CD4-positive, alpha-beta T cell treated with Interleukin-17A for 4 hours (primary cell): ENCODE data around the gene MTREX.

Experiments used
- DNase-seq: peaks from one replicate; pipeline ENCODE4 v3.0.0-alpha.2; 2020; ENCODE audit warnings: mixed read lengths

Gene MTREX

GRCh38 chr5:55437452-55437851 is 129.7 kb downstream of the MTREX start:
- no peak for DNase-seq

DNA sequence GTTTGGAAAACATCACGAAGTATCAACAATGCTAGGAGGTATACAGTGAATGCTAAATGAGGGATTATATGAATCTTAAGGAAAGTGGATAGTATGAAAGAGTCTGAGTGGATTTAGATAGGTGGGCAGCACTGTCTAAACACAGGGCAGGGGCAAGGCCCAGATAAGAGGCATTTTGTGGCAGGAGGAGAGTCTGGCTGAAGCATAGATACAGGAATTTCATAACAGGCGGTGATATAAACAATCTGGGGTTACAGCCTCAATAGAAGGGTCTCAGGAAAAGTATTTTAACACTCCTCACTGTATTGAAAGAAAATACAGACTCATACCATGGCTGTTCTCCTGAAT is 130.0 kb downstream of the MTREX start:
- no peak for DNase-seq

GRCh38 chr5:55438998-55439397 is 131.2 kb downstream of the MTREX start:
- no peak for DNase-seq

GRCh38 chr5:55440188-55440646 is 132.4 kb downstream of the MTREX start:
- DNase-seq = no peak

DNA sequence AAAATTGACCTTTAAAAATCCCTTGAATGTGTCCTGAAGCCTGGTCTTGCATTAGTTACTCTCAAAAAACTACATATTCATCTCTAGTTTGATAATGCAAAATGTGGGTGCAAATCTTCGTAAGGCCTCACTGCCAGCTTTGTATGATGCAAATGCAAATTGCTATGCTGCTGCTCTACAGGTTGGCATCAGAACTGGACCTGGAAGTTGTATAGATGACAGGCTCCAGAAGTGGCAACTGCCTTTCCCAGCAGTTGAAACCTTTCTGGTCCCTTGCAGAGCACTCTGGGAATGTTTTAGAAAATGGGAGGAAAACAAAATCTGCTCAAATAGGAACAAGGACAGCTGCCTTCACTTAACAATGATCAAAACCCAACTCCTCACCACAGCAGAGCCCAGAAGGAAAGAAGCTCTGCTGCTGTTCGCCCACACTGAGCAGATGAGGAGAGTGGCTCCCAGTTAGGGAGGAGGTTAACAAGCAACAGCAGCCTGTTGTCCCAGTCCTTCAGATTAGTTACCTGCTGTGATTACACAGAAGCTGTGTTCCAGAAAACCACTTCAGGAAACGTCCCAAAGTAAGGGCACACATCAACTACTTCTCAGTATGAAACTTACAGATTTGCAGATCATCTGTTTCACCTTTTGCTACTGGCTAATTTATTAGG is 133.4 kb downstream of the MTREX start:
- DNase-seq = no peak

- DNase-seq = no peak
Measured at GRCh38 chr5:55441954-55442353, 134.2 kb downstream of the MTREX start.

- DNase-seq = no peak
Measured at GRCh38 chr5:55445791-55446190, 138.0 kb downstream of the MTREX start.

- DNase-seq = no peak
Measured at GRCh38 chr5:55446640-55447351, 139.0 kb downstream of the MTREX start.

GRCh38 chr5:55450050-55450765 is 142.4 kb downstream of the MTREX start:
- DNase-seq = no peak

DNA sequence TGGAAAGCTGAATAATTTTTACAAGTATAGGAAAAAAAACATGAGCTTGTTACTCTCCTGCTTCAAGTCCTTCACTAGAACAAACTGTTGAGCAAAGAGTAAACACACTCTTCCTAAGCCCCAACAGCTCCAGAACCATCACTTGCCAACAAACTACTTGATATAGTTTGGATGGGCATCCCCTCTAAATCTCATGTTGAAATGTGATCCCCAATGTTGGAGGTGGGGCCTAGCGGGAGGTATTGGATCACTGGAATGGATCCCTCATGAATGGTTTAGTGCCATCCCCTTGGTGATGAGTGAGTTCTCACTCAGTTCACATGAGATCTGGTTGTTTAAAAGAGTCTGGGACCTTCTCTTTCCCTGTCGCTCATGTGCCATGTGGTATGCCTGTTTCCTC is 144.2 kb downstream of the MTREX start:
- DNase-seq = no peak

DNA sequence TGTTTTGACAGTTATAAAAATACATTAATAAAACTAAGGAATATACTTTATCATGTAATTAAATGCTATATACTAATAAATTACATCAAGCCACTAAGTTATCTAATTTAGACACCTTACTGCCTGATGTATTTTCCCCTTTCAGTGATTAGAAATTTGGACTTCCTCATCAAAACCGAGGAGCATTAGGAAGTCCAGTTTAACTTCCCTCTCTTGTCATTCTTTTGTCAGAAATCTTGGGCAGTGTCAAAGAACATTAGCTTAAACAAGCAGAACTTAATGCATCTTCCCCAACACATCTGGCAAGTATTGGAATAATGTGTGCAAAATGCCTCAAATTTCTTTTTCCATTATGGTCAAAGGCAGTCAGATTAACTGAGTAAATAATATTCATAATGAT is 145.4 kb downstream of the MTREX start:
- DNase-seq = no peak

DNA sequence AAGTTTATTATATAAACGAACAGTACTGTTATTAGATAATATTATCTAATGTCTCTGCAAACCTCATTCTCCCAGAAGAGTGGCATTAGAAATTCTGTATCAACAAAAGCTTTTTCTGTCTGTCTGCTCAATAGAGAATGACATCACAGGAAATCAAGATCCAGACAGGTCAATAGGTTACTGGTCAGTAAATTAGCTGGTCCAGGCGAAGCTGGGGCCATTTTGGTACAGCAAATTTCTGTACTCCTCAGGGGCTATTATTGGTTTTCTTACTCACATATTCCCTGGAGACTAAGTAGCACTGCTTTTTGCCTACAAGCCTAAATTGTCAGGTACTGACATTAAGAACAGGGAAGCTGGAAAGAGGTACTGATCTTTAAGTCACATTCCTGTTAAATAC is 146.5 kb downstream of the MTREX start:
- no peak for DNase-seq

DNA sequence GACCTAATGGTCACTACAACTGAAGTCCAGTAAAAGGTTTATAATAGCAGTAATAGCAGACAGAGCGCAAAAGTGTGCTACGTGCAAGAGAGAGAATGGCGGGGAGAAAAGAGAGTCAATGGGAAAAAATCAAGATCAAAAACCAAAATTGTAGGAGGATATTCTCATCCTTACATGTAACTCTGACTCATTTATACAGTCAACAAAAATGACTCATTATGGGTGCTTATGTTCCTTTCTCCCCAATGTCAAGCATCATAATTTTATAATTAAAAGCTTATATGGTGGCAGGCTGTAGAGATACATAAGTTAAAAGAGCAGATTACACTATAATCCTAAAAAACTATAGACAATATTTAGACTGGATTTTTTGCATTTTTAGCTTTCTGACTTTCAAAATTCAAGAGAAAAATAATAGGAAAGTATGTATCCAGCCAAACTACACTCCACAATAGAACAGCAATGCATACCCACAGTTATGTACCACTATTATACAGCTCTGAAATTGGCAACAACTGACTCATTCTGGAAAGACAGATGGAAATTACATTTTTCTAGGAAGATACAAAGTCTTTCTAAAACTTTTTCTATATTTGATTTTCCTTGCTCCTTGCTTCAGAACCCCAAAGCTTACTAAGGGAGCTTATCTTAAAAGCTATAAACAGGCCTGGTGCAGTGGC is 148.6 kb downstream of the MTREX start:
- DNase-seq = no peak

GRCh38 chr5:55459572-55459971 is 151.8 kb downstream of the MTREX start:
- no peak for DNase-seq

DNA sequence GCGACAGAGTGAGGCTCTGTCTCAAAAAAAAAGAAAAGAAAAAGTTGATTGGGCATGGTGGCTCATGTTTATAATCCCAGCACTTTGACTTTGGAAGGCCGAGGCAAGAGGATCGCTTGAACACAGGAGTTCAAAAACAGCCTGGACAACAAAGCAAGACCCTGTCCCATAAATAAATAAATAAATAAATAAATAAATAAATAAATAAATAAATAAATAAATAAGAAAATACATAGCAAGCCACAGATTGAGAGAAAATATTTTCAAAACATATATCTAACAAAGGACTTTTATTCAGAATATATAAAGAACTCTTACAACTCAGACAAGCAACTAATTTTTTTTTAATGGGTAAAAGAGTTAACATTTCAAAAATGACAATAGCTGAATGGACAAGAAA is 155.8 kb downstream of the MTREX start:
- DNase-seq = no peak

DNA sequence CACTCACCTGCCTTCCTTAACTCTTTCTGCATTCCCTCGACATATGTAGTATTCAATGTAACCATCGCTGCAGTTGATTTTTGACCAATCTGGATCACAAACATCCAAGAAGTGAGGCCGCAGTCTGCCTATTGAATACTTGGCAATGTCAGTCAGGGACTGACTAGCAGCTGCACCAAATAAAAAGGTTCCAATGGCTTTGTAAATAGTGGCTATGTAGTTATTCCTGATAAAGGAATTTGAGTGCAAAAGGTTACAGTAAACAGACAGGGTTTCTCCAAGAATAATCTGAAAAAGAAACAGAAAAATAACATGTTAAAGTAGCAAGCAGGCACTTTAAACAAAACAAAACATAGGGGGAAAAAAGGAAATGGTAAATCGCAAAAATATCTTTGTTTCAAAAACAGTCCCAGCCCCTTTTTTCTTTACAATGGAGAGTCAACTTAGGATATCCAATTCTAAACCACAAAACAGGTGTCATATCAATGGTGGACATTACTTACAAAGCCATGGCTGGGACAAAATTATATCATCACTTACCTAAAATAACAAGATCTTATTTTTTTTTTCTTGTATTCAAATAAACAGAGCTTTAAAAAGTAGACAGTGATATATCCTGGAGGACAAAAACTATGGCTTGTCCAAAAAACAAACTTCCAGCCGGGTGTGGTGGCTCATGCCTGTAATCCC is 160.2 kb downstream of the MTREX start:
- DNase-seq = no peak

DNA sequence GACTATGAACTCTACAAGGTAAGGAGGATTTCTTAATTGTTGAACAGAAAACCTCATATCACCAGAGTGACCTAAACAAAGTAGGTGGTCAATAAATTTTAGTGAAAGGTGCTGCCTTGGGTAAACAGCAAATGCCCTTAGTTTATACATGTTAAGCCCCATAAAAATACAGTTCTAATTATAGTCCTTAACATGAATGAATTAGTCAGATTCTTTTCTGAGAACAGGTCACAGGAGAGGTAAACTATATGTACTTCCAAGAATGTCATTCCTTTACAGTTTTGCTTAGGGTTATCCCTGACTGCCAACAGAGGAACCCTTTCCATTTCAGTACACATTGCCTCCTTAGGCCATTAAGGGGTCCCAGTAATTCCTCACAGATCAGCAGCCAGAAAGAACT is 162.1 kb downstream of the MTREX start:
- DNase-seq = no peak

GRCh38 chr5:55470282-55470681 is 162.5 kb downstream of the MTREX start:
- DNase-seq = no peak

DNA sequence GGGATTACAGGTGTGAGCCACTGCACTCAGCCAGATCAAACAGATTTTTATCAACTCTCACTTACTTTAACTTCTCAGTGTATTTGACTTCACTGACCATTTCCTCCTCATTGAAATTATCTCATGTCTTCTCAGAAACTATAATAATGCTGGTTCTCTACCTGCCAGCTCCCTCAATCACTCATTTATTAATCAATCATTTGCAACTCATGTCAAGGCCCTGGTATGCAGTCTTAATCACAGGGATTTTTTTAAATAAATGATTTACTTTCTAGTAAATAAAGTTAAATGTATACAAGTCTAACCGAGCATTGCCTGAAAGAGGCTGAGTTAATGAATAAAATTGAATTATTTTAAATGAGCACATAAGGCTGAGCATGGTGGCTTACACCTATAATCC is 163.7 kb downstream of the MTREX start:
- no peak for DNase-seq

GRCh38 chr5:55472642-55473041 is 164.9 kb downstream of the MTREX start:
- DNase-seq = no peak
